GM12878 (cell line): ENCODE measurements around the gene CMTM5. TPM values are rescaled to one million over a fixed set of nuclear protein-coding genes. Genes with fewer than 3 reads are reported as not detected.

Experiments used
- ATAC-seq: fragments of 200-7000 bp; cut with Tn5 transposase; 3 replicates; pipeline ENCODE4 v1.9.1; 2020; ENCODE audit warnings: mild to moderate bottlenecking, moderate library complexity
- BruUV-seq: library from RNA; stranded (reverse); fragments of 400-500 nt; replicated peaks from 2 replicates; lab custom pipeline; 2021; lab: Mats Ljungman, UMichigan
- CTCF ChIA-PET: fragments of 300-600 bp; sonication (Branson Sonifier 250); formaldehyde crosslinking; extraction: SDS; loops from one replicate; lab custom pipeline; 2021; ENCODE audit warnings: inconsistent platforms; lab: Yijun Ruan, JAX
- POLR2A ChIA-PET: fragments of 350-600 bp; formaldehyde crosslinking; extraction: SDS; loops from one replicate; lab custom pipeline; 2021; ENCODE audit warnings: inconsistent platforms; lab: Charles Lee
- RAD21 ChIA-PET: fragments of 300-600 bp; sonication (Branson Sonifier 250); formaldehyde crosslinking; loops from one replicate; lab custom pipeline; 2023; ENCODE audit warnings: antibody characterized with exemption; ENCODE audit not compliant: unreplicated experiment; lab: Charles Lee
- SMC1A ChIA-PET: fragments of 300-600 bp; sonication (Branson Sonifier 250); formaldehyde crosslinking; loops from one replicate; lab custom pipeline; 2023; ENCODE audit not compliant: unreplicated experiment, uncharacterized antibody; lab: Charles Lee
- DNase-seq: peaks from one replicate; pipeline ENCODE4 v3.0.0-alpha.2; 2011; ENCODE audit warnings: low read depth, low spot score
- FAIRE-seq: peaks from 3 replicates; lab custom pipeline; 2011; peaks lifted over from hg19 to GRCh38; lab: Jason Lieb, UNC
- H2AFZ ChIP-seq: 2 replicates; pipeline ENCODE4 v1.6.0; 2011; ENCODE audit warnings: low read depth, low read length, control low read depth; ENCODE audit not compliant: control insufficient read depth
- H3K27ac ChIP-seq: 2 replicates; pipeline ENCODE4 v1.5.1; 2011; ENCODE audit warnings: control low read depth; ENCODE audit not compliant: control insufficient read depth, insufficient read depth
- H3K27me3 ChIP-seq, 2 experiments: replicated peaks in 1 of 2; 2 replicates each; pipeline versions ENCODE4 v1.6.0 to v1.6.1; 2011; ENCODE audit warnings: low read length in 1 of 2; ENCODE audit not compliant: control insufficient read depth in 2 of 2, insufficient read depth in 2 of 2
- H3K36me3 ChIP-seq, 2 experiments: 2 replicates each; pipeline ENCODE4 v1.5.1; 2011; ENCODE audit warnings: low read length in 1 of 2; ENCODE audit not compliant: control insufficient read depth in 2 of 2, insufficient read depth in 2 of 2
- H3K4me1 ChIP-seq: 2 replicates; pipeline ENCODE4 v1.6.1; 2011; ENCODE audit warnings: mild to moderate bottlenecking, low read length, moderate library complexity, mixed read lengths; ENCODE audit not compliant: control insufficient read depth, insufficient read depth
- H3K4me2 ChIP-seq: 2 replicates; pipeline ENCODE4 v1.6.0; 2011; ENCODE audit warnings: control low read depth; ENCODE audit not compliant: control insufficient read depth, insufficient read depth
- H3K4me3 ChIP-seq: fragments of 200-600 bp; sonication (generic); 2 replicates; pipeline ENCODE4 v1.5.1; 2016
- H3K79me2 ChIP-seq: 2 replicates; pipeline ENCODE4 v1.6.0; 2011; ENCODE audit warnings: low read length; ENCODE audit not compliant: control insufficient read depth, insufficient read depth
- H3K9ac ChIP-seq: 2 replicates; pipeline ENCODE4 v1.8.0; 2011; ENCODE audit warnings: low read length, control low read depth, mixed read lengths; ENCODE audit not compliant: control insufficient read depth, insufficient read depth
- H3K9me3 ChIP-seq: replicated peaks from 3 replicates; pipeline ENCODE4 v1.5.1; 2011; ENCODE audit warnings: mild to moderate bottlenecking, low read length; ENCODE audit not compliant: control insufficient read depth, insufficient read depth
- H4K20me1 ChIP-seq: 2 replicates; pipeline ENCODE4 v1.6.0; 2011; ENCODE audit not compliant: control insufficient read depth, insufficient read depth
- ASH2L ChIP-seq: fragments of 300-600, 200-600 bp; sonication (generic); IDR thresholded peaks from 2 replicates; pipeline ENCODE4 v1.6.1; 2017; ENCODE audit warnings: low read depth, mild to moderate bottlenecking, borderline replicate concordance
- ATF7 ChIP-seq: fragments of 450-650 bp; IDR thresholded peaks from 2 replicates; pipeline ENCODE4 v1.6.1; 2016; ENCODE audit warnings: low read depth, mild to moderate bottlenecking
- CHD4 ChIP-seq: fragments of 200-600 bp; sonication (generic); IDR thresholded peaks from 2 replicates; pipeline ENCODE4 v1.6.1; 2016; ENCODE audit warnings: mild to moderate bottlenecking
- DPF2 ChIP-seq: fragments of 450-650 bp; IDR thresholded peaks from 2 replicates; pipeline ENCODE4 v1.6.1; 2017; ENCODE audit warnings: mild to moderate bottlenecking
- GABPA ChIP-seq: IDR thresholded peaks from 2 replicates; pipeline ENCODE4 v1.6.1; 2014; ENCODE audit warnings: antibody characterized with exemption, low read depth, mild to moderate bottlenecking, inconsistent platforms
- MYC ChIP-seq: IDR thresholded peaks from 2 replicates; pipeline ENCODE4 v1.6.1; 2011; ENCODE audit warnings: mild to moderate bottlenecking, low read length, moderate library complexity, inconsistent platforms; ENCODE audit not compliant: insufficient read depth, insufficient replicate concordance, insufficient read length, severe bottlenecking
- NR2F1 ChIP-seq: fragments of 450-650 bp; conservative IDR thresholded peaks from 2 replicates; pipeline ENCODE4 v1.6.1; 2017; ENCODE audit warnings: mild to moderate bottlenecking
- SIN3A ChIP-seq: IDR thresholded peaks from 2 replicates; pipeline ENCODE4 v1.6.1; 2012; ENCODE audit warnings: low read depth, low read length, improper control_type of control experiment
- SRF ChIP-seq, 2 experiments: IDR thresholded peaks; 2 replicates each; pipeline ENCODE4 v1.6.1; 2011; ENCODE audit warnings: low read depth in 2 of 2, low read length in 2 of 2, mild to moderate bottlenecking in 1 of 2, moderate library complexity in 1 of 2
- STAT3 ChIP-seq: IDR thresholded peaks from 2 replicates; pipeline ENCODE4 v1.6.1; 2011; ENCODE audit warnings: low read depth, low read length, improper control_type of control experiment
- WRNIP1 ChIP-seq: IDR thresholded peaks from 2 replicates; pipeline ENCODE4 v1.6.1; 2011; ENCODE audit warnings: low read depth, low read length, improper control_type of control experiment, borderline replicate concordance
- ZBTB11 ChIP-seq: fragments of 450-650 bp; formaldehyde crosslinking; IDR thresholded peaks from 2 replicates; pipeline ENCODE4 v1.5.0; 2022; ENCODE audit warnings: mild to moderate bottlenecking, missing genetic modification characterization
- ZNF687 ChIP-seq: fragments of 450-650 bp; IDR thresholded peaks from 2 replicates; pipeline ENCODE4 v1.6.1; 2017; ENCODE audit warnings: mild to moderate bottlenecking, moderate library complexity
- WGBS: methylation state at CpG from one replicate; pipeline ENCODE4 v1.1.6; 2016; ENCODE audit warnings: low lambda C conversion rate; ENCODE audit not compliant: insufficient replicate concordance, insufficient coverage; ENCODE audit errors: missing lambda C conversion rate; 5-methylcytosine and 5-hydroxymethylcytosine counted together
- in situ Hi-C: fragments of 300-500 bp; cut with MboI; formaldehyde crosslinking; loops from 9 replicates; pipeline ENCODE4 v1.14.3; 2018; ENCODE audit warnings: mixed read lengths
- intact Hi-C: fragments of 100-400 bp; cut with micrococcal nuclease; formaldehyde crosslinking; loops from one replicate; pipeline ENCODE4 v1.14.2; 2022; ENCODE audit not compliant: unreplicated experiment
- polyA plus RNA-seq, 11 experiments: library from polyadenylated mRNA; depleted of rRNA in 4 of 11; unstranded in 6 of 11; stranded (reverse) in 5 of 11; fragments of >200 nt; fragmentation: Nextera tagmentation in 4 of 11; fragmentation: Illumina TruSeq in 1 of 11; extraction: Ambion mirVana in 4 of 11; extraction: Trizol in 1 of 11; gene quantifications; 1 replicate in 1 of 11; 2 replicates in 10 of 11; pipeline versions ENCODE4 v1.2.1 to v1.2.3, GENCODE V29; 2011 to 2016; ENCODE audit warnings: inconsistent platforms in 2 of 11, missing spikeins in 2 of 11, low read depth in 1 of 11
- total RNA-seq, 4 experiments: library from RNA; depleted of rRNA in 3 of 4; stranded (reverse); fragments of >200 nt in 3 of 4; fragmentation: Illumina TruSeq in 1 of 4; extraction: Trizol in 1 of 4; gene quantifications; 2 replicates each; pipeline versions ENCODE4 v1.2.1 to v1.2.3, GENCODE V29; 2013 to 2021
- TF ChIP-seq, protein P1 (sequence below): IDR thresholded peaks from 2 replicates; pipeline ENCODE4 v1.6.1; 2011; ENCODE audit warnings: mild to moderate bottlenecking, low read depth, low read length, moderate library complexity; ENCODE audit not compliant: insufficient replicate concordance

Gene CMTM5
- total and polyA plus RNA-seq, 10 of the 15 experiments (the other 5 are each of a cell fraction or from before 2014, with no cell fraction given), result not detected

DNA sequence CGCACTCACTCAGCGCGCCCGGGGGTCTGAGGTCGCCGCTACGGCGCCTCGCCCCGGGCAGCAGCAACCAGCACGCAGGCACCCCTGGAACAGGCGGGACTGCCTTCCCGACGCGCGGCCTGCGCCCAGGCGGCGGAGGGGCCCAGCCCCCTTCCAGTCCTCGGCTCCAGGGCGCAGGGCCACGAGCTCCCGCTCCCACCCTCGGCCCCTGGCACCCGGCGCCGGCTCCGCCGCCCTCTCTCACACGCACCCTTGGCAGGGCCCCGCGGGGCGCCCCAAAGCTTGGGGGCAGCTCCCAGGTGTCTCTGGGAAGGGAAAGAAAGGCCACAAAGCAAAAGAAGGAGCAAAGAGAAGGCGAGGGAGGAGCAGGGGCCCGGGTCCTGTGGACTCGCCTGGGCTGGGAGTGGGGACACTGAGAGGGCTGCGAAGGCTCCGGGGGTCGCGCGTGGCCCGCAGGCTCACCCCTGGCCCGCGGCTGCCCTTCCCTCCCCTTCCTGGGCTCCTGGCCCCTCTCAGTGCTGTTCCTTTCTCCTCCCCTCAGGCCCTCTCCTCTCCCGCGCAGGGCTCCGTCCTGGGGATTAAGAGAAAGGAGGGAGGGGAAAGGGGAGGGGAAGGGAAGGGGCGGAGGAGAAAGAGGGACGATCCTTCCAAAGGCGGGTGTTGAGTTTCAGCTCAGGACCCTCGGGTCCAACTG is 11.0 kb upstream of the CMTM5 start (continued):
- TF ChIP-seq ATF7 (no peak), DPF2 (no peak), SIN3A (no peak)

DNA sequence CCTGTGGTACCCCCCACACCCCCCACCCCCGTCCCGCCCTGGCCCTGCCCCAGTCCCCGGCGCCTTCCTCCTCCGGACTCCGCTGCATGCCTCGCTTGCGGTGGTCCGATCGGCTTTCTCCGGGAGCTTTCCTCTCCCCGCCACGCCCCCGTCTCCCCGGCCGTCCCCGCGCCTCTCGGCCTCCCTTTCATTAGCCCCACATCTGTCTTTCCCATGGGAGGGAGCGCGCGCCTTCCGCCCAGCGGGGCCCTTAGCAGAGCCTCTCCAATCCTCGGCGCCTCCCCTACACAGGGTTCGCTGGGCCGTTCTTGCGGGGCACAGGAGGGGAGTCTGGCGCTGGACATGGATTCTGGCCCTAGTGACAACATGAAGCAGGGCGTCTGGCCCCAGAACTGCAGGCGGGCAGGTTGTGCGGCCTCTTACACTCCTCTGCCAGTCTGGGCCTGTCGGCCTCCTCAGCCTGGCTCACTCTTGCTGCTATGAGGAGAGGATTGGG is 10.4 kb upstream of the CMTM5 start:
- 72% methylated on average over 12 of the region's 34 CpGs for WGBS
- H3K9me3 ChIP-seq, result no peaks in the 10 kb centered on the region
- TF ChIP-seq SRF (IDR thresholded peaks at IDR 0.05; ENCODE audit: low read depth in 2 of 2, low read length in 2 of 2) (no peak), ZNF687 (no peak), CHD4 (no peak), GABPA (no peak), NR2F1 (no peak), MYC (no peak), DPF2 (no peak), STAT3 (no peak), ZBTB11 (CRISPR knock-in tag) (no peak), ASH2L (no peak), WRNIP1 (no peak)
- TF ChIP-seq, protein P1, sequence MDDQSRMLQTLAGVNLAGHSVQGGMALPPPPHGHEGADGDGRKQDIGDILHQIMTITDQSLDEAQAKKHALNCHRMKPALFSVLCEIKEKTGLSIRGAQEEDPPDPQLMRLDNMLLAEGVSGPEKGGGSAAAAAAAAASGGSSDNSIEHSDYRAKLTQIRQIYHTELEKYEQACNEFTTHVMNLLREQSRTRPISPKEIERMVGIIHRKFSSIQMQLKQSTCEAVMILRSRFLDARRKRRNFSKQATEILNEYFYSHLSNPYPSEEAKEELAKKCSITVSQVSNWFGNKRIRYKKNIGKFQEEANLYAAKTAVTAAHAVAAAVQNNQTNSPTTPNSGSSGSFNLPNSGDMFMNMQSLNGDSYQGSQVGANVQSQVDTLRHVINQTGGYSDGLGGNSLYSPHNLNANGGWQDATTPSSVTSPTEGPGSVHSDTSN, result no peak

More for the DNA sequence above, 10.4 kb upstream of the CMTM5 start:
- H4K20me1 ChIP-seq, result no peaks in the 10 kb centered on the region
- no peak overlapping the region for H3K27ac ChIP-seq
- in situ Hi-C loops, result no loop called here
- ATAC-seq (no peak), DNase-seq (no peak), FAIRE-seq (no peak)
- H3K36me3 ChIP-seq, result no peaks in the 10 kb centered on the region
- no peak overlapping the region for H2AFZ ChIP-seq
- H3K4me3 ChIP-seq, result no peak overlapping the region
- no peak overlapping the region for H3K4me2 ChIP-seq
- H3K9ac ChIP-seq, result no peak overlapping the region
- intact Hi-C loops, result no loop called here
- no TSS peak for BruUV-seq
- H3K4me1 ChIP-seq, result no peaks in the 10 kb centered on the region
- SMC1A ChIA-PET, result no interaction called here
- RAD21 ChIA-PET, result no interaction called here
- CTCF ChIA-PET, result no interaction called here
- peaks cover 0 to 8% of the 10 kb centered on the region in 2 experiments; a peak in 3 of 4 replicates for H3K27me3 ChIP-seq
- POLR2A ChIA-PET, result no interaction called here
- no peaks in the 10 kb centered on the region for H3K79me2 ChIP-seq
